WTC11 (cell line): ENCODE measurements around the gene CEBPB. TPM values are rescaled to one million over a fixed set of nuclear protein-coding genes. Genes with fewer than 3 reads are reported as not detected.

ENCODE experiments used
- ATAC-seq: fragments of 200-7000 bp; cut with Tn5 transposase; 2 replicates; pipeline ENCODE4 v1.10.0; 2021; ENCODE audit warnings: mild to moderate bottlenecking, moderate library complexity
- CTCF ChIA-PET: fragments of 300-600 bp; sonication (Branson Sonifier 250); formaldehyde crosslinking; loops from one replicate; lab custom pipeline; 2021; ENCODE audit warnings: antibody characterized with exemption; lab: Charles Lee
- POLR2A ChIA-PET: fragments of 350-600 bp; sonication (Branson Sonifier 250); formaldehyde crosslinking; loops from one replicate; lab custom pipeline; 2021; ENCODE audit warnings: antibody characterized with exemption; lab: Charles Lee
- DNase-seq: peaks from one replicate; pipeline ENCODE4 v3.0.0; 2021; ENCODE audit warnings: low spot score
- H3K27ac Mint-ChIP-seq: 2 replicates; pipeline ENCODE4 v1.8.0; 2021; ENCODE audit warnings: mixed read lengths
- H3K27me3 Mint-ChIP-seq: 2 replicates; pipeline ENCODE4 v1.8.0; 2021; ENCODE audit warnings: low read depth, mild to moderate bottlenecking, moderate library complexity, mixed read lengths
- H3K36me3 Mint-ChIP-seq: 2 replicates; pipeline ENCODE4 v1.8.0; 2021; ENCODE audit warnings: mixed read lengths
- H3K4me1 Mint-ChIP-seq: 2 replicates; pipeline ENCODE4 v1.8.0; 2022; ENCODE audit warnings: mixed read lengths
- H3K4me3 Mint-ChIP-seq: 2 replicates; pipeline ENCODE4 v1.8.0; 2021; ENCODE audit warnings: mild to moderate bottlenecking, moderate library complexity, mixed read lengths
- H3K9me3 Mint-ChIP-seq: 2 replicates; pipeline ENCODE4 v1.8.0; 2021; ENCODE audit warnings: mixed read lengths
- ETV6 ChIP-seq: sonication (generic); formaldehyde crosslinking; IDR thresholded peaks from 2 replicates; pipeline ENCODE4 v1.8.1; 2022; ENCODE audit warnings: mild to moderate bottlenecking, missing genetic modification reagents
- GABPB1 ChIP-seq: sonication (generic); formaldehyde crosslinking; IDR thresholded peaks from 2 replicates; pipeline ENCODE4 v1.8.1; 2023; ENCODE audit warnings: mild to moderate bottlenecking, missing genetic modification reagents
- GRHL2 ChIP-seq: fragments of 250-450 bp; sonication (Bioruptor Pico); IDR thresholded peaks from 2 replicates; pipeline ENCODE4 v1.8.0; 2022; ENCODE audit warnings: mild to moderate bottlenecking, moderate library complexity; ENCODE audit not compliant: insufficient replicate concordance, severe bottlenecking
- GTF2I ChIP-seq: fragments of 250-450 bp; sonication (Bioruptor Pico); conservative IDR thresholded peaks from 2 replicates; pipeline ENCODE4 v1.4.0; 2021; ENCODE audit warnings: mild to moderate bottlenecking
- JUN ChIP-seq: sonication (generic); formaldehyde crosslinking; IDR thresholded peaks from 2 replicates; pipeline ENCODE4 v1.8.0; 2023; ENCODE audit warnings: mild to moderate bottlenecking, missing genetic modification reagents
- MYBL2 ChIP-seq: sonication (generic); formaldehyde crosslinking; IDR thresholded peaks from 2 replicates; pipeline ENCODE4 v1.8.1; 2023; ENCODE audit warnings: mild to moderate bottlenecking, moderate library complexity, missing genetic modification reagents
- NR1H2 ChIP-seq: sonication (generic); formaldehyde crosslinking; IDR thresholded peaks from 2 replicates; pipeline ENCODE4 v1.9.0; 2021; ENCODE audit warnings: mild to moderate bottlenecking, moderate library complexity, missing genetic modification reagents
- TCF7 ChIP-seq: sonication (generic); formaldehyde crosslinking; IDR thresholded peaks from 2 replicates; pipeline ENCODE4 v1.8.0; 2022; ENCODE audit warnings: mild to moderate bottlenecking, low read depth, missing genetic modification reagents, moderate library complexity
- ZNF232 ChIP-seq: sonication (generic); formaldehyde crosslinking; IDR thresholded peaks from 2 replicates; pipeline ENCODE4 v1.8.0; 2022; ENCODE audit warnings: mild to moderate bottlenecking, missing genetic modification reagents
- ZNF263 ChIP-seq: sonication (generic); formaldehyde crosslinking; IDR thresholded peaks from 2 replicates; pipeline ENCODE4 v1.8.1; 2022; ENCODE audit warnings: low read depth, mild to moderate bottlenecking, moderate library complexity, missing genetic modification reagents
- ZNF416 ChIP-seq: fragments of 250-450 bp; sonication (Bioruptor Pico); IDR thresholded peaks from 2 replicates; pipeline ENCODE4 v1.9.0; 2021; ENCODE audit warnings: mild to moderate bottlenecking, inconsistent platforms
- ZNF671 ChIP-seq: fragments of 250-450 bp; sonication (Bioruptor Pico); IDR thresholded peaks from 2 replicates; pipeline ENCODE4 v1.8.0; 2021; ENCODE audit warnings: mild to moderate bottlenecking
- total RNA-seq: library from RNA; stranded (reverse); gene quantifications from 3 replicates; pipeline ENCODE4 v1.2.3, GENCODE V29; 2021
- TF ChIP-seq, protein P1 (sequence below): fragments of 200-600 bp; IDR thresholded peaks from 2 replicates; pipeline ENCODE4 v1.8.0; 2022; ENCODE audit warnings: antibody characterized with exemption
- TF ChIP-seq, protein P2 (sequence below): sonication (generic); formaldehyde crosslinking; IDR thresholded peaks from 2 replicates; pipeline ENCODE4 v1.8.1; 2022; ENCODE audit warnings: mild to moderate bottlenecking, missing genetic modification reagents, moderate library complexity, borderline replicate concordance
- TF ChIP-seq, protein P3 (sequence below): sonication (generic); formaldehyde crosslinking; IDR thresholded peaks from 2 replicates; pipeline ENCODE4 v1.8.1; 2023; ENCODE audit warnings: mild to moderate bottlenecking, moderate library complexity, missing genetic modification reagents
- TF ChIP-seq, protein P4 (sequence below): sonication (generic); formaldehyde crosslinking; IDR thresholded peaks from 2 replicates; pipeline ENCODE4 v1.8.0; 2023; ENCODE audit warnings: missing genetic modification reagents
- TF ChIP-seq, protein P5 (sequence below): sonication (generic); formaldehyde crosslinking; IDR thresholded peaks from 2 replicates; pipeline ENCODE4 v1.8.0; 2022; ENCODE audit warnings: mild to moderate bottlenecking, missing genetic modification reagents
- TF ChIP-seq, protein P6 (sequence below): fragments of 250-450 bp; sonication (Bioruptor Pico); IDR thresholded peaks from 2 replicates; pipeline ENCODE4 v1.9.0; 2021; ENCODE audit warnings: mild to moderate bottlenecking
- TF ChIP-seq, protein P7 (sequence below): sonication (generic); formaldehyde crosslinking; IDR thresholded peaks from 2 replicates; pipeline ENCODE4 v1.8.1; 2023; ENCODE audit warnings: mild to moderate bottlenecking, missing genetic modification reagents, moderate library complexity
- TF ChIP-seq, protein P8 (sequence below): sonication (generic); formaldehyde crosslinking; IDR thresholded peaks from 2 replicates; pipeline ENCODE4 v1.8.0; 2022; ENCODE audit warnings: mild to moderate bottlenecking, missing genetic modification reagents

CEBPB gene
- total RNA-seq, 1 experiment from 2014 or later, result 29.1 TPM

DNA sequence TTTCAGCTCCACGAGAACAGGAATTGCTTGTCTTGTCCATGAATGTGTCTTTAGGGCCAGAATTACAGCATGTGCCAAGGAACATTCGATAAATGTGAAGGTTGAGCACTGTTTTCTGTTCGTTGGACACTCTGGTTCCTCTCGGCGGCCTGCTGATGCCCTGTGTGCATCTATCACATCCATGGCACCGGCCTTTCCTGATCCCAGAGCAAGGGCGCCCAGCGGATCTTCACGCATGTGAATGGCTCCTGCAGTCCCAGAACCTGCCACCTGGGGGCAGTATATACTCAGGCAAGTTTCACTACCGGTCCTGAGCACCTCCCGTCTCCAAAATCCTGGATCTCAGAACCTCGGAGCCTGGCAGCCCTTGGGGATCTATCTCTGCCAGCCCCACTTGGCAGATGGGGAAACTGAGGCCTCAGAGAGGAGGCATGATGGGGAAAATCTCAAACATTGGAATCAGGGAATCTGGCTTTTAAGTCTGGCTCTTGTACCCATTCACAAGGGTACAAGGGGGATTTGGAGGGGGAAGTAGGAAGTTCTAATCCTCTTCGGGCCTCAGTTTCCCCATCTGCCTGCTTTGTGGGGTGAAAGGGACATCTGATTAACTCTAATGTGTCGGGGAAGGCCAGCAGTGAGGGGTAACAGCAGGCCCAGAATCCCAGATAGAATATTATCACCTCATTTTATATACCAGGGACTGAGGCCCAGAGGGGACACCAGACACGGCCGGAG, 4.3 kb upstream of the CEBPB start:
- POLR2A ChIA-PET, result no interaction called here
- Mint-ChIP-seq H3K4me3 (no peak overlapping the region), H3K27ac (no peak overlapping the region)
- CTCF ChIA-PET, result interaction anchor here (0.6 to 4.1 kb wide), 18 partner anchors 14 to 602 kb away, joined by 3 to 27 read pairs (median 3); partner anchors contain the start of gene PEDS1
- peak; percentile 99 for DNase-seq
- TF ChIP-seq, protein P1, sequence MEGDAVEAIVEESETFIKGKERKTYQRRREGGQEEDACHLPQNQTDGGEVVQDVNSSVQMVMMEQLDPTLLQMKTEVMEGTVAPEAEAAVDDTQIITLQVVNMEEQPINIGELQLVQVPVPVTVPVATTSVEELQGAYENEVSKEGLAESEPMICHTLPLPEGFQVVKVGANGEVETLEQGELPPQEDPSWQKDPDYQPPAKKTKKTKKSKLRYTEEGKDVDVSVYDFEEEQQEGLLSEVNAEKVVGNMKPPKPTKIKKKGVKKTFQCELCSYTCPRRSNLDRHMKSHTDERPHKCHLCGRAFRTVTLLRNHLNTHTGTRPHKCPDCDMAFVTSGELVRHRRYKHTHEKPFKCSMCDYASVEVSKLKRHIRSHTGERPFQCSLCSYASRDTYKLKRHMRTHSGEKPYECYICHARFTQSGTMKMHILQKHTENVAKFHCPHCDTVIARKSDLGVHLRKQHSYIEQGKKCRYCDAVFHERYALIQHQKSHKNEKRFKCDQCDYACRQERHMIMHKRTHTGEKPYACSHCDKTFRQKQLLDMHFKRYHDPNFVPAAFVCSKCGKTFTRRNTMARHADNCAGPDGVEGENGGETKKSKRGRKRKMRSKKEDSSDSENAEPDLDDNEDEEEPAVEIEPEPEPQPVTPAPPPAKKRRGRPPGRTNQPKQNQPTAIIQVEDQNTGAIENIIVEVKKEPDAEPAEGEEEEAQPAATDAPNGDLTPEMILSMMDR, result peak; percentile 98
- TF ChIP-seq GRHL2 (CRISPR knock-in tag), result no peak
- TF ChIP-seq ETV6 (CRISPR knock-in tag), result 0 out of 2 replicates have a peak, but pooled peaks have one; percentile 44
- no peak for TF ChIP-seq ZNF671
- peak; percentile 40; the same call in 1 of the 2 replicates for TF ChIP-seq GABPB1 (CRISPR knock-in tag)
- TF ChIP-seq, protein P2, sequence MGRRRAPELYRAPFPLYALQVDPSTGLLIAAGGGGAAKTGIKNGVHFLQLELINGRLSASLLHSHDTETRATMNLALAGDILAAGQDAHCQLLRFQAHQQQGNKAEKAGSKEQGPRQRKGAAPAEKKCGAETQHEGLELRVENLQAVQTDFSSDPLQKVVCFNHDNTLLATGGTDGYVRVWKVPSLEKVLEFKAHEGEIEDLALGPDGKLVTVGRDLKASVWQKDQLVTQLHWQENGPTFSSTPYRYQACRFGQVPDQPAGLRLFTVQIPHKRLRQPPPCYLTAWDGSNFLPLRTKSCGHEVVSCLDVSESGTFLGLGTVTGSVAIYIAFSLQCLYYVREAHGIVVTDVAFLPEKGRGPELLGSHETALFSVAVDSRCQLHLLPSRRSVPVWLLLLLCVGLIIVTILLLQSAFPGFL (CRISPR knock-in tag), result peak; percentile 21; the same call in 1 of the 2 replicates
- 0 out of 2 replicates have a peak, but pooled peaks have one; percentile 36 for TF ChIP-seq ZNF416 (CRISPR knock-in tag)
- TF ChIP-seq, all 79 proteins: peak for 5
- ATAC-seq, result peak; percentile 24
- H3K36me3 Mint-ChIP-seq, result no peaks in the 10 kb centered on the region
- peaks cover 4% of the 10 kb centered on the region; the same call in 1 of the 2 replicates for H3K9me3 Mint-ChIP-seq
- H3K27me3 Mint-ChIP-seq, result peaks cover 19% of the 10 kb centered on the region
- H3K4me1 Mint-ChIP-seq, result peaks cover 21% of the 10 kb centered on the region

DNA sequence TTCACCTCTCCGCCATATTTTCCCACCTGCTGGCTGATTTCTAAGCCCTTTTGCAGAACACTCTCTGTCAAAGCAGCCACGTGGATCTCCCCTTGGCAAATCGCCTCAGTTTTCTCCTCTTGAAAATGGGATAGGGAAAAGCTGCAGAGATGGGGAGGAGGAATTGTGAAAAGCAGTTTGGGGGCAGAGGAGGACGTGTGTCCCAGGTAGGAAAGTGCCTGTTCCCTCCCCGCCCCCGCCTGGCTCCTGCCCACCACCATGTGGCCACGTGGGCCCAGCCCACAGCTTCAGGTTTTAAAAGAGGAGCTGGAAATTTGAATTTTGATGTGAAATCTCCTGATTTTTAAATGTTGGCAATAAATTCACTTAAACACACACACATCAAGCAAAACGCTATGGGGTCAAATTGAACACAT, 3.6 kb upstream of the CEBPB start:
- Mint-ChIP-seq H3K27ac (no peak overlapping the region), H3K9me3 (peaks cover 4% of the 10 kb centered on the region; the same call in 1 of the 2 replicates), H3K4me3 (no peak overlapping the region), H3K27me3 (peaks cover 19% of the 10 kb centered on the region), H3K36me3 (no peaks in the 10 kb centered on the region), H3K4me1 (peaks cover 21% of the 10 kb centered on the region)
- ATAC-seq (no peak), DNase-seq (no peak)
- TF ChIP-seq, protein P3, sequence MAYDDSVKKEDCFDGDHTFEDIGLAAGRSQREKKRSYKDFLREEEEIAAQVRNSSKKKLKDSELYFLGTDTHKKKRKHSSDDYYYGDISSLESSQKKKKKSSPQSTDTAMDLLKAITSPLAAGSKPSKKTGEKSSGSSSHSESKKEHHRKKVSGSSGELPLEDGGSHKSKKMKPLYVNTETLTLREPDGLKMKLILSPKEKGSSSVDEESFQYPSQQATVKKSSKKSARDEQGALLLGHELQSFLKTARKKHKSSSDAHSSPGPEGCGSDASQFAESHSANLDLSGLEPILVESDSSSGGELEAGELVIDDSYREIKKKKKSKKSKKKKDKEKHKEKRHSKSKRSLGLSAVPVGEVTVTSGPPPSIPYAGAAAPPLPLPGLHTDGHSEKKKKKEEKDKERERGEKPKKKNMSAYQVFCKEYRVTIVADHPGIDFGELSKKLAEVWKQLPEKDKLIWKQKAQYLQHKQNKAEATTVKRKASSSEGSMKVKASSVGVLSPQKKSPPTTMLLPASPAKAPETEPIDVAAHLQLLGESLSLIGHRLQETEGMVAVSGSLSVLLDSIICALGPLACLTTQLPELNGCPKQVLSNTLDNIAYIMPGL (CRISPR knock-in tag), result no peak
- TF ChIP-seq, protein P4, sequence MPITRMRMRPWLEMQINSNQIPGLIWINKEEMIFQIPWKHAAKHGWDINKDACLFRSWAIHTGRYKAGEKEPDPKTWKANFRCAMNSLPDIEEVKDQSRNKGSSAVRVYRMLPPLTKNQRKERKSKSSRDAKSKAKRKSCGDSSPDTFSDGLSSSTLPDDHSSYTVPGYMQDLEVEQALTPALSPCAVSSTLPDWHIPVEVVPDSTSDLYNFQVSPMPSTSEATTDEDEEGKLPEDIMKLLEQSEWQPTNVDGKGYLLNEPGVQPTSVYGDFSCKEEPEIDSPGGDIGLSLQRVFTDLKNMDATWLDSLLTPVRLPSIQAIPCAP (CRISPR knock-in tag), result no peak
- TF ChIP-seq ZNF232 (CRISPR knock-in tag) (no peak), ETV6 (CRISPR knock-in tag) (no peak), JUN (CRISPR knock-in tag) (no peak), NR1H2 (CRISPR knock-in tag) (no peak), MYBL2 (CRISPR knock-in tag) (no peak), ZNF671 (no peak), GTF2I (no peak), ZNF263 (CRISPR knock-in tag) (no peak), TCF7 (CRISPR knock-in tag) (no peak)
- TF ChIP-seq, protein P5, sequence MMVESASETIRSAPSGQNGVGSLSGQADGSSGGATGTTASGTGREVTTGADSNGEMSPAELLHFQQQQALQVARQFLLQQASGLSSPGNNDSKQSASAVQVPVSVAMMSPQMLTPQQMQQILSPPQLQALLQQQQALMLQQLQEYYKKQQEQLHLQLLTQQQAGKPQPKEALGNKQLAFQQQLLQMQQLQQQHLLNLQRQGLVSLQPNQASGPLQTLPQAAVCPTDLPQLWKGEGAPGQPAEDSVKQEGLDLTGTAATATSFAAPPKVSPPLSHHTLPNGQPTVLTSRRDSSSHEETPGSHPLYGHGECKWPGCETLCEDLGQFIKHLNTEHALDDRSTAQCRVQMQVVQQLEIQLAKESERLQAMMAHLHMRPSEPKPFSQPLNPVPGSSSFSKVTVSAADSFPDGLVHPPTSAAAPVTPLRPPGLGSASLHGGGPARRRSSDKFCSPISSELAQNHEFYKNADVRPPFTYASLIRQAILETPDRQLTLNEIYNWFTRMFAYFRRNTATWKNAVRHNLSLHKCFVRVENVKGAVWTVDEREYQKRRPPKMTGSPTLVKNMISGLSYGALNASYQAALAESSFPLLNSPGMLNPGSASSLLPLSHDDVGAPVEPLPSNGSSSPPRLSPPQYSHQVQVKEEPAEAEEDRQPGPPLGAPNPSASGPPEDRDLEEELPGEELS (CRISPR knock-in tag), result no peak
- TF ChIP-seq, protein P6, sequence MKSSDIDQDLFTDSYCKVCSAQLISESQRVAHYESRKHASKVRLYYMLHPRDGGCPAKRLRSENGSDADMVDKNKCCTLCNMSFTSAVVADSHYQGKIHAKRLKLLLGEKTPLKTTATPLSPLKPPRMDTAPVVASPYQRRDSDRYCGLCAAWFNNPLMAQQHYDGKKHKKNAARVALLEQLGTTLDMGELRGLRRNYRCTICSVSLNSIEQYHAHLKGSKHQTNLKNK (CRISPR knock-in tag), result no peak
- TF ChIP-seq, protein P7, sequence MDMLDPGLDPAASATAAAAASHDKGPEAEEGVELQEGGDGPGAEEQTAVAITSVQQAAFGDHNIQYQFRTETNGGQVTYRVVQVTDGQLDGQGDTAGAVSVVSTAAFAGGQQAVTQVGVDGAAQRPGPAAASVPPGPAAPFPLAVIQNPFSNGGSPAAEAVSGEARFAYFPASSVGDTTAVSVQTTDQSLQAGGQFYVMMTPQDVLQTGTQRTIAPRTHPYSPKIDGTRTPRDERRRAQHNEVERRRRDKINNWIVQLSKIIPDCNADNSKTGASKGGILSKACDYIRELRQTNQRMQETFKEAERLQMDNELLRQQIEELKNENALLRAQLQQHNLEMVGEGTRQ, result no peak
- TF ChIP-seq, protein P8, sequence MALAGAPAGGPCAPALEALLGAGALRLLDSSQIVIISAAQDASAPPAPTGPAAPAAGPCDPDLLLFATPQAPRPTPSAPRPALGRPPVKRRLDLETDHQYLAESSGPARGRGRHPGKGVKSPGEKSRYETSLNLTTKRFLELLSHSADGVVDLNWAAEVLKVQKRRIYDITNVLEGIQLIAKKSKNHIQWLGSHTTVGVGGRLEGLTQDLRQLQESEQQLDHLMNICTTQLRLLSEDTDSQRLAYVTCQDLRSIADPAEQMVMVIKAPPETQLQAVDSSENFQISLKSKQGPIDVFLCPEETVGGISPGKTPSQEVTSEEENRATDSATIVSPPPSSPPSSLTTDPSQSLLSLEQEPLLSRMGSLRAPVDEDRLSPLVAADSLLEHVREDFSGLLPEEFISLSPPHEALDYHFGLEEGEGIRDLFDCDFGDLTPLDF, result no peak
- ChIA-PET POLR2A (interaction anchor here (0.6 kb wide), 1 partner anchor 141 kb away, joined by 5 read pairs; no protein-coding TSS in a partner anchor), CTCF (interaction anchor here (0.7 to 4.1 kb wide), 8 partner anchors 8 to 893 kb away, joined by 3 to 27 read pairs (median 6); no protein-coding TSS in a partner anchor)
